HEK293 (cell line): ENCODE data around the gene TOMM7.

Source experiments
- CTCF ChIA-PET: fragments of 350-600 bp; formaldehyde crosslinking; extraction: SDS; loops from one replicate; lab custom pipeline; 2021; ENCODE audit warnings: antibody characterized with exemption; lab: Yijun Ruan, JAX
- POLR2A ChIA-PET: fragments of 300-600 bp; formaldehyde crosslinking; extraction: SDS; loops from one replicate; lab custom pipeline; 2020; ENCODE audit warnings: antibody characterized with exemption, inconsistent platforms; lab: Yijun Ruan, JAX
- H3K27ac ChIP-seq: fragments of 200-500 bp; sonication (Bioruptor generic); 2 replicates; pipeline ENCODE4 v1.5.1; 2014; ENCODE audit warnings: low read depth, low read length, control low read depth, inconsistent platforms; ENCODE audit errors: extremely low read depth
- H3K36me3 ChIP-seq, 2 experiments: fragments of 200-500 bp in 1 of 2; sonication (Bioruptor generic) in 1 of 2; 1 replicate in 1 of 2; 2 replicates in 1 of 2; pipeline ENCODE4 v1.5.1; 2014 to 2017; ENCODE audit warnings: inconsistent platforms in 2 of 2, low read length in 2 of 2; ENCODE audit not compliant: control insufficient read depth in 2 of 2, insufficient read depth in 1 of 2
- H3K4me1 ChIP-seq: fragments of 200-500 bp; sonication (Bioruptor generic); 2 replicates; pipeline ENCODE4 v1.5.1; 2014; ENCODE audit warnings: mild to moderate bottlenecking, low read length, inconsistent platforms; ENCODE audit not compliant: control insufficient read depth, insufficient read depth
- H3K4me3 ChIP-seq: 2 replicates; pipeline ENCODE4 v1.5.1; 2011; ENCODE audit warnings: low read depth, mild to moderate bottlenecking, control low read depth, low read length, moderate library complexity
- H3K9me3 ChIP-seq: fragments of 200-500 bp; sonication (Bioruptor generic); 2 replicates; pipeline ENCODE4 v1.5.1; 2014; ENCODE audit warnings: low read depth, low read length, inconsistent platforms; ENCODE audit not compliant: control insufficient read depth, insufficient read depth
- GLI4 ChIP-seq: fragments of 450-650 bp; formaldehyde crosslinking; IDR thresholded peaks from 2 replicates; pipeline ENCODE4 v1.5.1; 2016; ENCODE audit warnings: missing biosample characterization, missing genetic modification characterization
- KLF9 ChIP-seq: fragments of 450-650 bp; formaldehyde crosslinking; IDR thresholded peaks from 2 replicates; pipeline ENCODE4 v1.5.1; 2016; ENCODE audit warnings: missing biosample characterization, missing genetic modification characterization, low read depth
- PRDM2 ChIP-seq: fragments of 450-650 bp; formaldehyde crosslinking; IDR thresholded peaks from 2 replicates; pipeline ENCODE4 v1.5.1; 2016; ENCODE audit warnings: missing biosample characterization, missing genetic modification characterization, borderline replicate concordance
- PRDM6 ChIP-seq: fragments of 450-650 bp; formaldehyde crosslinking; IDR thresholded peaks from 2 replicates; pipeline ENCODE4 v1.5.1; 2017; ENCODE audit warnings: missing biosample characterization, missing genetic modification characterization
- TSHZ1 ChIP-seq: fragments of 450-650 bp; formaldehyde crosslinking; IDR thresholded peaks from 2 replicates; pipeline ENCODE4 v1.5.1; 2016; ENCODE audit warnings: missing biosample characterization, missing genetic modification characterization, borderline replicate concordance
- ZBTB48 ChIP-seq: fragments of 450-650 bp; formaldehyde crosslinking; IDR thresholded peaks from 2 replicates; pipeline ENCODE4 v1.5.1; 2016; ENCODE audit warnings: missing biosample characterization, missing genetic modification characterization
- ZBTB8A ChIP-seq: fragments of 450-650 bp; formaldehyde crosslinking; IDR thresholded peaks from 2 replicates; pipeline ENCODE4 v1.5.1; 2016; ENCODE audit warnings: missing biosample characterization, missing genetic modification characterization
- ZNF311 ChIP-seq: fragments of 450-650 bp; formaldehyde crosslinking; IDR thresholded peaks from 2 replicates; pipeline ENCODE4 v1.5.1; 2017; ENCODE audit warnings: missing biosample characterization, missing genetic modification characterization, borderline replicate concordance
- ZNF324 ChIP-seq: fragments of 450-650 bp; formaldehyde crosslinking; IDR thresholded peaks from 2 replicates; pipeline ENCODE4 v1.5.1; 2016; ENCODE audit warnings: missing biosample characterization, missing genetic modification characterization
- ZNF521 ChIP-seq: fragments of 450-650 bp; formaldehyde crosslinking; IDR thresholded peaks from 2 replicates; pipeline ENCODE4 v1.5.1; 2017; ENCODE audit warnings: missing biosample characterization, mild to moderate bottlenecking, missing genetic modification characterization
- ZNF626 ChIP-seq: fragments of 450-650 bp; sonication (Bioruptor Pico); formaldehyde crosslinking; IDR thresholded peaks from 2 replicates; pipeline ENCODE4 v1.5.1; 2018; ENCODE audit warnings: missing biosample characterization, missing genetic modification characterization, inconsistent platforms
- ZNF629 ChIP-seq: fragments of 450-650 bp; formaldehyde crosslinking; IDR thresholded peaks from 2 replicates; pipeline ENCODE4 v1.5.1; 2017; ENCODE audit warnings: missing biosample characterization, missing genetic modification characterization
- ZNF654 ChIP-seq: fragments of 450-650 bp; formaldehyde crosslinking; IDR thresholded peaks from 2 replicates; pipeline ENCODE4 v1.5.1; 2016; ENCODE audit warnings: low read depth, missing biosample characterization, missing genetic modification characterization
- ZNF791 ChIP-seq: fragments of 450-650 bp; formaldehyde crosslinking; IDR thresholded peaks from 2 replicates; pipeline ENCODE4 v1.5.1; 2016; ENCODE audit warnings: missing biosample characterization, missing genetic modification characterization
- ZNF792 ChIP-seq: fragments of 450-650 bp; formaldehyde crosslinking; IDR thresholded peaks from 2 replicates; pipeline ENCODE4 v1.5.1; 2016; ENCODE audit warnings: missing biosample characterization, missing genetic modification characterization

Gene TOMM7

GRCh38 chr7:22832401-22832800 is 9.8 kb upstream of the TOMM7 start:
- H3K4me3 ChIP-seq = no peak overlapping the region
- no peak overlapping the region for H3K27ac ChIP-seq
- POLR2A ChIA-PET = no interaction called here
- no peaks in the 10 kb centered on the region for H3K9me3 ChIP-seq
- H3K36me3 ChIP-seq = no peaks in the 10 kb centered on the region
- H3K4me1 ChIP-seq = peaks cover 8% of the 10 kb centered on the region
- CTCF ChIA-PET = no interaction called here
- TF ChIP-seq ZNF629 (tag by site-specific recombination) (no peak), PRDM2 (tag by site-specific recombination) (no peak), ZBTB48 (no peak), ZNF791 (no peak), ZNF626 (tag by site-specific recombination) (no peak), GLI4 (tag by site-specific recombination) (no peak), PRDM6 (no peak), KLF9 (tag by site-specific recombination) (no peak), ZNF792 (tag by site-specific recombination) (no peak), TSHZ1 (tag by site-specific recombination) (no peak), ZNF311 (tag by site-specific recombination) (no peak), ZNF654 (tag by site-specific recombination) (no peak), ZBTB8A (no peak), ZNF324 (no peak), ZNF521 (no peak)
- TF ChIP-seq, all 188 proteins: peak for 0
